ENCODE measurements around the gene PROX1. TPM values are rescaled to one million over a fixed set of nuclear protein-coding genes. Genes with fewer than 3 reads are reported as not detected.

PROX1 gene
- total and polyA plus RNA-seq, 7 donors: 0.40 to 20.6 (median 8.3) TPM

DNA sequence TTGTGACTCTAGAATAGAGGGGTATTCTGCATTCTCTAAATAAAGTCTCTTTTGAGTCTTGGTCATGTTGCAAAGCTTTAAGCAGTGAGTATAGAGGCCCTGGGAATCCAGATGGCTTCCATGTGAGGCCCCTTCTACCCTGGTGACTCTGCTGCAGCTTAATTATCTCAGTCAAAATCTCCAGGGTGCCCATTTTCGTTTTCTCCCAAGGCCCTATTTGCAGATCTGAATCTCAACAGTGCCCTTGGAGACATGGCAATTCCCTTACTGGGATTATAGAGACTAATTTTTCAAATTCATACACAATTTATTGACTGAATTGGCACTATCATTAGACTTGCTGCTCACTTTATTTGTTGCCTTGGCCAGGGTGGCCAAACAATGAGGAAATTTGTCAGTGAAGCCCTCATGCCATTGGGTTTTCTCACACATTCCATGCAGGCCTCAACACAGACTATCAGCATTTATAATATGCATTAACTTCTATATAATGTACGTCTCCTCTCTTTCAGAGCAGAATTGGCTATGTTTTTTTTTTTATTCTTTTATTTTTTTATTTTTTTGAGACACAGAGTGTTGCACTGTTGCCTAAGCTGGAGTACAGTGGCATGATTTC lies 35.1 kb downstream of the PROX1 start:
- Histone ChIP-seq H3K4me1 (no peaks in the 10 kb centered on the region), H3K27ac (no peak overlapping the region), H3K36me3 (ENCODE audit: insufficient read depth in 1 of 2, low read depth in 1 of 2) (no peaks in the 10 kb centered on the region), H3K4me3 (no peak overlapping the region), H3K27me3 (ENCODE audit: insufficient read depth in 3 of 3, low read length in 2 of 3) (peaks cover 0 to 2% (median 0%) of the 10 kb centered on the region in 3 donors), H3K9me3 (no peaks in the 10 kb centered on the region)
- TF ChIP-seq, protein P1, sequence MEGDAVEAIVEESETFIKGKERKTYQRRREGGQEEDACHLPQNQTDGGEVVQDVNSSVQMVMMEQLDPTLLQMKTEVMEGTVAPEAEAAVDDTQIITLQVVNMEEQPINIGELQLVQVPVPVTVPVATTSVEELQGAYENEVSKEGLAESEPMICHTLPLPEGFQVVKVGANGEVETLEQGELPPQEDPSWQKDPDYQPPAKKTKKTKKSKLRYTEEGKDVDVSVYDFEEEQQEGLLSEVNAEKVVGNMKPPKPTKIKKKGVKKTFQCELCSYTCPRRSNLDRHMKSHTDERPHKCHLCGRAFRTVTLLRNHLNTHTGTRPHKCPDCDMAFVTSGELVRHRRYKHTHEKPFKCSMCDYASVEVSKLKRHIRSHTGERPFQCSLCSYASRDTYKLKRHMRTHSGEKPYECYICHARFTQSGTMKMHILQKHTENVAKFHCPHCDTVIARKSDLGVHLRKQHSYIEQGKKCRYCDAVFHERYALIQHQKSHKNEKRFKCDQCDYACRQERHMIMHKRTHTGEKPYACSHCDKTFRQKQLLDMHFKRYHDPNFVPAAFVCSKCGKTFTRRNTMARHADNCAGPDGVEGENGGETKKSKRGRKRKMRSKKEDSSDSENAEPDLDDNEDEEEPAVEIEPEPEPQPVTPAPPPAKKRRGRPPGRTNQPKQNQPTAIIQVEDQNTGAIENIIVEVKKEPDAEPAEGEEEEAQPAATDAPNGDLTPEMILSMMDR (IDR thresholded peaks at IDR 0.05): no peak
- no peak for ATAC-seq
- 69 to 79% (median 73%) methylated on average over 2 of the region's 2 CpGs for WGBS, 3 donors
- no peak for DNase-seq
- intact Hi-C loops (cut with DNase I): no loop called here

DNA sequence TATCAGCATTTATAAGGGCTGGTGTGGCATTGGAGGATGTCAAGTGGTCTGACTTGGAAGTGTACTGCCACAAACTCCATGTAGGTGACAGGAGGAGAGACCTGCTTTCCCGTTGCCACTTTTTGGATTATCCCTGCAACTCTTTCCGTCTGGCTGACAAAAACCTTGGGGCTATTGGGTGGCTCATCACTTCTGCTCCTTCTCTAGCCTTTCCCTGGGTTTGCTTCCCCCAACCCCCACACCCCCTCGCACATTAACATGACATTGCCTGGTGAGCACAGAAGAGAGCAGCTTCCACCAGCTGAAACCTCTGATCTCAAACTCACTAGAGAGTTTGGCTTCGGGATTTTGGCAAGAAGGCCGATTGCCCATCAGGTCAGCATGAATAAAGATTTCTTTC lies 39.2 kb downstream of the PROX1 start:
- no peaks in the 10 kb centered on the region for H3K9me3 ChIP-seq
- no peaks in the 10 kb centered on the region for H3K36me3 ChIP-seq (ENCODE audit: insufficient read depth in 1 of 2, low read depth in 1 of 2)
- peaks cover 0 to 5% (median 0%) of the 10 kb centered on the region in 3 donors for H3K27me3 ChIP-seq (ENCODE audit: insufficient read depth in 3 of 3, low read length in 2 of 3)
- DNase-seq: no peak
- no peak overlapping the region for H3K27ac ChIP-seq
- H3K4me1 ChIP-seq: peaks cover 7% of the 10 kb centered on the region
- ATAC-seq: no peak
- 32 to 53% (median 36%) methylated on average over 5 of the region's 5 CpGs for WGBS, 3 donors
- no peak overlapping the region for H3K4me3 ChIP-seq
- TF ChIP-seq, protein P1 (IDR thresholded peaks at IDR 0.05): no peak
- intact Hi-C loops (cut with DNase I): loop anchor here in 1 of 2 donors (5.0 kb wide), 1 partner anchor 40 kb away; the partner anchor contains the start of gene PROX1

DNA sequence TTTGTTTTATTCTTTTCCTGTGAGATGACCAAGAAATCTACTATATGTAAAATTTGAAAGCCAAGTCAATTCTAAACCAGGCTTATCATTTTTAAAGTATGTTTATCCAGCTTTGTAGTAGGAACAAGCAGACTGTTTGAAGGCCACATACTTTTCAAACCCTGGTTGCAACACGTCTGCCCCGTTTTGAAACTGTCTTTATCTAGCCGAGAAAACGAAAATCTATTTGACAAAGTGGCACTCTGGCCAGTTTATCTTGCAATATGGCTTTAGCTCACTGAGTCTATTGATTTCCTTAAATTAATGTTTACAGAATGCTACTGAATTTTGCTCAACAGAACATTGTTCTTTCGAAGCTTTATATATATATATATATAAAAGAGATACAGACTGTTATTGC lies 39.7 kb downstream of the PROX1 start:
- WGBS, 3 donors: 51 to 77% (median 57%) methylated on average over 5 of the region's 5 CpGs
- peaks cover 0 to 5% (median 0%) of the 10 kb centered on the region in 3 donors for H3K27me3 ChIP-seq (ENCODE audit: insufficient read depth in 3 of 3, low read length in 2 of 3)
- intact Hi-C loops (cut with DNase I): loop anchor here in 1 of 2 donors (5.0 kb wide), 1 partner anchor 40 kb away; the partner anchor contains the start of gene PROX1
- H3K4me3 ChIP-seq: no peak overlapping the region
- H3K36me3 ChIP-seq (ENCODE audit: insufficient read depth in 1 of 2, low read depth in 1 of 2): no peaks in the 10 kb centered on the region
- H3K9me3 ChIP-seq: no peaks in the 10 kb centered on the region
- H3K4me1 ChIP-seq: peaks cover 7% of the 10 kb centered on the region
- DNase-seq (no peak), ATAC-seq (no peak)
- TF ChIP-seq, protein P1 (IDR thresholded peaks at IDR 0.05): no peak
- peak overlapping the region; percentile 79 for H3K27ac ChIP-seq

DNA sequence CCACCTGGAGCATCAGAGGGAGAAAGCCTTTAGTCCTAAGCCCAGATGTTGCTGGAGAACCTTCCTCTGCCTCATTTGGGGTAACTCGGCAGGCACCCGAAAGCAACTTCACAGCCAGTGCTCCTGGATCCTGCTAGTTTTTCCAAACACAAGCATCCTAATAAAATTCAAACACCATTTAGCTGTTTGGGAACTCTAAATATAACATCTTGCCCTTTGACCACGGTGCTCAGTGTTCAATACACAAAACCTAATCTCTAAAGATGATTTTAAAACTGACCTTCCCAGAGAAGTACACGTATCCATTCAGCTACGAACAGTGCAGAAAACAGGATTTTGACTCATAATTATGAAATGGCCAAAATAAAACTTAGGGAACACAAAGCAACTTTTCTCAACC lies 40.3 kb downstream of the PROX1 start:
- Histone ChIP-seq H3K27ac (peak overlapping the region; percentile 79), H3K4me3 (no peak overlapping the region), H3K9me3 (no peaks in the 10 kb centered on the region), H3K4me1 (peaks cover 7% of the 10 kb centered on the region), H3K36me3 (ENCODE audit: insufficient read depth in 1 of 2, low read depth in 1 of 2) (no peaks in the 10 kb centered on the region), H3K27me3 (ENCODE audit: insufficient read depth in 3 of 3, low read length in 2 of 3) (peaks cover 0 to 5% (median 0%) of the 10 kb centered on the region in 3 donors)
- TF ChIP-seq, protein P1 (IDR thresholded peaks at IDR 0.05): no peak
- no peak for ATAC-seq
- DNase-seq: no peak
- intact Hi-C loops (cut with DNase I): loop anchor here in 1 of 2 donors (5.0 kb wide), 1 partner anchor 41 kb away; the partner anchor contains the start of gene PROX1
- 61 to 74% (median 64%) methylated on average over 5 of the region's 5 CpGs for WGBS, 3 donors

Data from psoas muscle (tissue), 8 donors.